ENCODE data around the gene FAM107B.

DNA sequence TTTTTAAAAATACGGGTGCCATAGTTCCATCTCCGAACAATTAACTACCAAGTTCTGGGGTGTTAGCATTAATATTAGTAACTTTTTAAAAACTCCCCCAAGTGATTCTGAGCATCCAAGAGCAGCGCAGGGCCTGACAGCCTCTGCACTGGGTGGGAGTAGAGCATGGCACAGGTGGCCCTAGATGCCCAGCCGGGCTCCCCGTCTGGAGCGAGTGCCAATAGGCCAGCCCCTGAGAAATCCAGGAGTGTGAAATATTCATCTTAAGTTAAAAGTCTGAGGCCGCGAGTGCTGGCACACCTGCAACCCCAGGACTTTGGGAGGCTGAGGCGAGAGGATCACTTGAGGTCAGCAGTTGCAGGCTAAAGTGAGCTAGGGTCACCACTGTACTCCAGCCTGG lies 16.2 kb downstream of the FAM107B start:
- TF ChIP-seq, protein P1, sequence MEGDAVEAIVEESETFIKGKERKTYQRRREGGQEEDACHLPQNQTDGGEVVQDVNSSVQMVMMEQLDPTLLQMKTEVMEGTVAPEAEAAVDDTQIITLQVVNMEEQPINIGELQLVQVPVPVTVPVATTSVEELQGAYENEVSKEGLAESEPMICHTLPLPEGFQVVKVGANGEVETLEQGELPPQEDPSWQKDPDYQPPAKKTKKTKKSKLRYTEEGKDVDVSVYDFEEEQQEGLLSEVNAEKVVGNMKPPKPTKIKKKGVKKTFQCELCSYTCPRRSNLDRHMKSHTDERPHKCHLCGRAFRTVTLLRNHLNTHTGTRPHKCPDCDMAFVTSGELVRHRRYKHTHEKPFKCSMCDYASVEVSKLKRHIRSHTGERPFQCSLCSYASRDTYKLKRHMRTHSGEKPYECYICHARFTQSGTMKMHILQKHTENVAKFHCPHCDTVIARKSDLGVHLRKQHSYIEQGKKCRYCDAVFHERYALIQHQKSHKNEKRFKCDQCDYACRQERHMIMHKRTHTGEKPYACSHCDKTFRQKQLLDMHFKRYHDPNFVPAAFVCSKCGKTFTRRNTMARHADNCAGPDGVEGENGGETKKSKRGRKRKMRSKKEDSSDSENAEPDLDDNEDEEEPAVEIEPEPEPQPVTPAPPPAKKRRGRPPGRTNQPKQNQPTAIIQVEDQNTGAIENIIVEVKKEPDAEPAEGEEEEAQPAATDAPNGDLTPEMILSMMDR (IDR thresholded peaks at IDR 0.05; ENCODE audit: low read depth, low read length, missing input control) = no peak
- TF ChIP-seq, protein P2, sequence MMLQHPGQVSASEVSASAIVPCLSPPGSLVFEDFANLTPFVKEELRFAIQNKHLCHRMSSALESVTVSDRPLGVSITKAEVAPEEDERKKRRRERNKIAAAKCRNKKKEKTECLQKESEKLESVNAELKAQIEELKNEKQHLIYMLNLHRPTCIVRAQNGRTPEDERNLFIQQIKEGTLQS (IDR thresholded peaks at IDR 0.05) = no peak
- no peak for TF ChIP-seq RAD21 (IDR thresholded peaks at IDR 0.05)
- no peak for TF ChIP-seq TAF1 (conservative IDR thresholded peaks at IDR 0.05)
- no peak for TF ChIP-seq JUND (IDR thresholded peaks at IDR 0.05)
- TF ChIP-seq, protein P3, sequence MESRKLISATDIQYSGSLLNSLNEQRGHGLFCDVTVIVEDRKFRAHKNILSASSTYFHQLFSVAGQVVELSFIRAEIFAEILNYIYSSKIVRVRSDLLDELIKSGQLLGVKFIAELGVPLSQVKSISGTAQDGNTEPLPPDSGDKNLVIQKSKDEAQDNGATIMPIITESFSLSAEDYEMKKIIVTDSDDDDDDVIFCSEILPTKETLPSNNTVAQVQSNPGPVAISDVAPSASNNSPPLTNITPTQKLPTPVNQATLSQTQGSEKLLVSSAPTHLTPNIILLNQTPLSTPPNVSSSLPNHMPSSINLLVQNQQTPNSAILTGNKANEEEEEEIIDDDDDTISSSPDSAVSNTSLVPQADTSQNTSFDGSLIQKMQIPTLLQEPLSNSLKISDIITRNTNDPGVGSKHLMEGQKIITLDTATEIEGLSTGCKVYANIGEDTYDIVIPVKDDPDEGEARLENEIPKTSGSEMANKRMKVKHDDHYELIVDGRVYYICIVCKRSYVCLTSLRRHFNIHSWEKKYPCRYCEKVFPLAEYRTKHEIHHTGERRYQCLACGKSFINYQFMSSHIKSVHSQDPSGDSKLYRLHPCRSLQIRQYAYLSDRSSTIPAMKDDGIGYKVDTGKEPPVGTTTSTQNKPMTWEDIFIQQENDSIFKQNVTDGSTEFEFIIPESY (IDR thresholded peaks at IDR 0.05) = no peak
